SK-MEL-5 (cell line): ENCODE data around the gene MAOB. TPM values are rescaled to one million over a fixed set of nuclear protein-coding genes. Genes with fewer than 3 reads are reported as not detected.

Experiments
- DNase-seq: peaks from one replicate; pipeline ENCODE4 v3.0.0-alpha.2; 2016; ENCODE audit warnings: low read depth, low spot score
- in situ Hi-C: cut with HindIII; loops from 2 replicates; pipeline ENCODE4 v1.10.0; 2016; ENCODE audit warnings: low sequenced_read_pairs, high pct_unique_total_duplicates, low pct_unique_long_range_greater_than_20kb
- total RNA-seq: library from RNA; depleted of rRNA; stranded (reverse); fragments of >200 nt; shearing (Covaris generic); gene quantifications from 2 replicates; pipeline ENCODE4 v1.2.3, GENCODE V29; 2014

Gene MAOB
- total RNA-seq, 1 experiment from 2014 or later, result not detected

DNA sequence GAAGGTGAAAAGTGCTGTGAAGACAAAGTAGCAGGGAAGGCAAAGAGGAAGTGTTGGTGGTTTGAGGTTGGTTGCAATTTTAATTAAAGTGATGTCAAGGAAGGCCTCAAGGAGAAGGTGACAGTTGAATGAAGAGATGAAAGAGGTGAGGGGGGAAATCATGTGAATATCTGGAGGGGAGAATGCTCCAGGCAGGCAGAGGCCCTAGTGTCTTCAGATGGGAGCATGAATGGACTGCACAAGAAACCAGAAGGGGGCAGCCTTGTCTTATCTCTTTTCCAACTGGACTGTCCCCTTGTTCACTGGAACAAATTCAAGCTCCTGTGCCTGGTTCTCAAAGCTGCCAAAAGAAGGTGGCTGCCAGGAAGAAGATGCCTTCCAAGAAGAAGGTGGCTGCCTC lies 68.4 kb downstream of the MAOB start:
- in situ Hi-C loops, result no loop called here
- peak; percentile 40 for DNase-seq

- DNase-seq, result no peak
- in situ Hi-C loops, result no loop called here
Measured at GRCh38 chrX:43813319-43813718, 68.9 kb downstream of the MAOB start.

GRCh38 chrX:43809463-43809862 lies 72.8 kb downstream of the MAOB start:
- in situ Hi-C loops, result no loop called here
- no peak for DNase-seq

DNA sequence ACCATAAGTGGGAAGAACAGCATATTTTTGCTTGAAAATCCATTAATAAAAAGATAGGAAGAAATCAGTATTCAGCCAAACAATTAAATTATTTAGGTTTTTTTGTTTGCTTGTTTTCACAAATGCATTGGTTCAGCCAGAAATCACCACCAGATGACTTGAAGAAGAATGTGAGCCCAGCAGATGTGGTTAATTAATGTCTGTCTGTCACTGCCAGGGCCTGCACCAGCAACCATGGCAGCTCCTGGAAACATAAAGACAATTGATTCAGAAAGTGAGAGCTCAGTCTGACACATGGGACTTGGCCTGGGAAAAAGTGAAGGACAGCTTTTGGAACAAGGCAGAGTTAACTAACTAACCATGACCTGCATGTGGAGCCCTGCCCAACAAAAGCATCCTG lies 74.0 kb downstream of the MAOB start:
- no peak for DNase-seq
- in situ Hi-C loops, result no loop called here

GRCh38 chrX:43805579-43805978 lies 76.7 kb downstream of the MAOB start:
- DNase-seq, result no peak
- in situ Hi-C loops, result no loop called here

- DNase-seq, result no peak
- in situ Hi-C loops, result no loop called here
Measured at GRCh38 chrX:43804021-43804420, 78.2 kb downstream of the MAOB start.

DNA sequence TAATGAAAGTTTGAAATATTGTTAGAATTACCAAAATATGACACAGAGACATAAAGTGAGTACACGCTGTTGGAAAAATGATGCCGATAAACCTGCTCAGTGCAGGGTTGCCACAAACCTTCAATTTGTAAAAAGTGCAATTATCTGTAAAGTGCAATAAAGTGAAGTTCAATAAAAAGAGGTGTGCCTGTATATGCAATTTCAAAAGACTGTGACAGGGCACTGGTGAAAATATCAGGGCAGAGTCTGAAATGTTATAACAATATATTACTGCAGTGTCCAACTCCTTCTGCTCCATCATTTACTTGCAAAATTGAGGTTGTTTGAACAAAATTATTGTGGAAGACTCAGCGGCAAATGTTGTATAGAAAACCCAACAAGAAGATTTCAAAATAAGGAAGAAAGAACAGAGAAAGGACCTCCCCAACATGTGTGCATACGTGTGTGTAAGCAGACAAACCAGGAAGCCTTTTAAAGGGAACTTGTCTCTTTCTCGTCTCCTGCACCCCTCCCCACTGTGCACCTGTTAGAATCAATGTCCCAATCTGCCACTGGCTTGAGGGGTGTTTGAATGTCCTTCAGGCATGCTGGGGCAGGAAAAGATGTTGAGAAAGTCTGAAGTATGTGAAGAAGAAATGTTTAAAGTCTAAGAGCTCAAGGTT lies 96.2 kb downstream of the MAOB start:
- DNase-seq, result no peak
- in situ Hi-C loops, result no loop called here

- in situ Hi-C loops, result no loop called here
- no peak for DNase-seq
Measured at GRCh38 chrX:43758044-43758443, 124.2 kb downstream of the MAOB start.

DNA sequence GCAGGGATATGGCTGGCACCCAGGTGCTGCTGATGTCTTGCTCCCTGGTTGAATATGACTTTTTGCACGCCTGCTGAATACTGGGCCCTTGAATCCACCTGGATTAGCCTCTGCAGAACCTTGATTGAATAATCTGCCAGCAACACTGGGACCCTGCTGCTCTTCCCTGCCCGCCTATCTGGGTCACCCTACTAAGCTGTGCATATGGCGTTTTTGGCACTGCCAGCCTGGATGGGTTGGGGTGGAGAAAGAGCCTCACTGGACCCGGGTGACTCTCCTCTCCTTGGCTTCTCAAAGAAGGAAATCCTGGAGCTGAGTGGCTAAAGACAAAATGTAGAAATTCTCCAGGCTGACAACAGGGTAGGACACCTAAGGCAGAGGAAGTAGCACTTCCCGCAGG lies 126.2 kb downstream of the MAOB start:
- DNase-seq, result no peak
- in situ Hi-C loops, result no loop called here

- in situ Hi-C loops, result no loop called here
Measured at GRCh38 chrX:43753637-43754036, 128.6 kb downstream of the MAOB start.

DNA sequence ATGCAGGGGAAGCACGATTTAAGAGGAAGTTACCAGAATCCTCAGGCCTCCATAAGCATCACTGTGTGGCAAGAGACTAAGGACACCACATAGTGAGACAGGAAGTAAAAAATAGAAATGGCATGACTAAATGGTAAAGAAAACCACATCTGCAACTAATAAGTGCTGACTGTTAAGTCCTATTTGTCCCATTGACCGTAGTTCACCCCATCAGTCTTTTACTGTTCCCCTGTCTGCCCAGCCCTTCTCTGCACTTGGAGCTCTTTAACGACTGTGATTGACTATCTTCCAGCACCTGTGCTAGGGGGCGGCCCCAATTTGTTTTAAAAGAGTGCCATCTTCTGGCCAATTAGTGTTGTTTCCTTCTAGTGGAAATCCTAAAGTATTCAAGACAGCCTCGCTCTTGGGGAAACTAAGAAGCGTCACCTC lies 132.0 kb downstream of the MAOB start:
- in situ Hi-C loops, result no loop called here
- peak; percentile 59 for DNase-seq

More at GRCh38 chrX:43753637-43754036, 128.6 kb downstream of the MAOB start:
- DNase-seq, result no peak

DNA sequence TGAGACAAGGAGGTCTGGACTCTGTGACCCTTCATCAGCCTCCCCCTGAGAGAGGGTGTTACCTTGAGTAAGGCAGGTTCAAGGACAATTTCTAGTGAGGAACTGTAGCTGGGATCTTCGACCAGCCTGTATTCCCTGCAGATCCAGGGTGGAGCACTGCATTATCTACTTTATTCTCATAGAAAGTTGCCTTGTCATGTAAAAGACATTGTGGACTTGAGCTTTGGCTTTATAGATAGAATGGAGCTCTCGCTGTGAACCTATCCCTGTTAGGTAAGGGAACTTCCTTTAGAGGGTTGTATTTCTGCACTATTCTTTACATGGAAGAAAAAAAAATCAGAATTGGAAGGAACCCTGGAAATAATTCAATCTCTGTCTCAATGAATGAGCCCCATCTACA lies 134.8 kb downstream of the MAOB start:
- in situ Hi-C loops, result no loop called here
- DNase-seq, result no peak

- in situ Hi-C loops, result no loop called here
- no peak for DNase-seq
Measured at GRCh38 chrX:43745938-43746721, 136.1 kb downstream of the MAOB start.

DNA sequence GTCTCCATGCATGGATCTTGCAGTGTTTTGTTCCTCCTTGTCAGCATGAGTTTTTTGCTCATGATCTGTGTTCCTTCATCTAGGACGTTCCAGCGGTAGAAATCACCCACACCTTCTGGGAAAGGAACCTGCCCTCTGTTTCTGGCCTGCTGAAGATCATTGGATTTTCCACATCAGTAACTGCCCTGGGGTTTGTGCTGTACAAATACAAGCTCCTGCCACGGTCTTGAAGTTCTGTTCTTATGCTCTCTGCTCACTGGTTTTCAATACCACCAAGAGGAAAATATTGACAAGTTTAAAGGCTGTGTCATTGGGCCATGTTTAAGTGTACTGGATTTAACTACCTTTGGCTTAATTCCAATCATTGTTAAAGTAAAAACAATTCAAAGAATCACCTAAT lies 138.0 kb downstream of the MAOB start:
- no peak for DNase-seq
- in situ Hi-C loops, result no loop called here

DNA sequence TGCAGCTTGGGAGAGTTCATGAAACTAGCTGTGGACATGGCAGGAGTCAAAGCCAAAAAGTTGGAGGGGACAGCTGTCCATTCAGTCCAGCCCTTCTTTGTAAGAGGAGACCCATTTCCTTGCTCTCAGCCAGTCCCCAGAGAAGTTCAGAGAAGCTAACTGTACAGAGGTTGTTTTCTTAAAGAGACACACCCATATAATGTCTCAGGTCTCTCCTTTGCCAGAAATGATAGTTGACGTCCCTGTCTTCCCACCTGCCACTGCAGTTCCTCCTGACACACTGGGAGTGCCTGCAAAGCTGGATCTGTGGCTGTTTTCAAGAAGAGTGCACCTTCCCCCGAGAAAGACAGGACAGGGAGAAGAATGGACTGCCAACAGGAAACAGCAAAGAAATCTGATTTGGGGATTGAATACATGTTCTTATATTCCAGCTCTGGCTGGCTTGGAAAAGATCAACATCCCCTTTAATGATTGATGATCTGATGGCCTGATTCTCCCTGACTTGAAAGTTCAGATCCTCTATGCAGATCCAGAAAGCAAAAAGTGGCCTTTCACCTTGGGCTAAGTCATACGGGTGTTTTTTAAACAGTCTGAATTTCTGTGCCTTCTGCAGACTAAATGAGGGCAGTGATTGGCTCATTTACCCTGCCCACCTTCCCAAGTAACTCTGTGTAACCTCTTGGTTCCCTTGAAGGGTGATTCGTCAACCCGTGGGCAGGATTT lies 139.0 kb downstream of the MAOB start:
- in situ Hi-C loops, result no loop called here

GRCh38 chrX:43741843-43742573 lies 140.2 kb downstream of the MAOB start:
- in situ Hi-C loops, result no loop called here
- DNase-seq, result peak; percentile 0

More for the DNA sequence above, 139.0 kb downstream of the MAOB start:
- no peak for DNase-seq

- in situ Hi-C loops, result no loop called here
Measured at GRCh38 chrX:43735957-43736356, 146.3 kb downstream of the MAOB start.

DNA sequence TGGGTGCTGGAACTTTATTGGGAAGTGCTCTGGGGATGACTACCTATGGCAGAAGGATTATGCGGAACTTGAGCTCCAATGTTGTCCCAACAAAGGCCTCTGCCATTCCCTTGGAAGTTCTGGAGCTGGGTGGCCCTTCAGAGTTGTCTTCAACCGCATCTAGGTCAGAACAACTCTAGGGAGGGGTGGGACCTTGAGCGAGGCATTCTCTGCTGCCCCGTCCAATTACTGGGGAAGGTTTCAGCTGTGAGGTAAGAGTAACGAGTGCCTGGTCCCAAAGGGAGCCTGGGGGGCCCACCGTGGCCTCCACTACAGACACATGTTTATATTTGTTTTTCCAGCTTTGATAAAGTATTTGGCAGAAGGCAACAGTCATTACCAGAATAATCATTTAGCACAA lies 146.7 kb downstream of the MAOB start:
- DNase-seq, result no peak
- in situ Hi-C loops, result no loop called here

More at GRCh38 chrX:43735957-43736356, 146.3 kb downstream of the MAOB start:
- no peak for DNase-seq
